COR-L47 (cell line): ENCODE data around the gene DNAJC24.
"Not testable (repeated sequence)": the region's sequence is repeated elsewhere in the genome, so short reads cannot be mapped to it uniquely, and the experiment has no call there.

Experiments
- DNase-seq: peaks from one replicate; lab custom pipeline; 2025; lab: John Stamatoyannopoulos, UW

The DNAJC24 gene

GRCh38 chr11:31369348-31370329 lies at the start of gene DNAJC24, which contains the start of gene DCDC1:
DNAJC24 (plus strand) TSS chr11:31369860; CDS start chr11:31370749, 889 bp downstream.
DCDC1 (minus strand) TSS chr11:31369739; CDS start chr11:31328280, 41,459 bp downstream.
- peak; percentile 96 for DNase-seq

- DNase-seq, result not testable (repeated sequence)
Observed at GRCh38 chr11:31321494-31321893, 48.2 kb upstream of the DNAJC24 start.

- no peak for DNase-seq
Observed at GRCh38 chr11:31323145-31323544, 46.5 kb upstream of the DNAJC24 start.

GRCh38 chr11:31325160-31325559 lies 44.5 kb upstream of the DNAJC24 start:
- DNase-seq, result no peak

- DNase-seq, result no peak
Observed at GRCh38 chr11:31326470-31327148, 43.1 kb upstream of the DNAJC24 start.

- DNase-seq, result no peak
Observed at GRCh38 chr11:31327417-31327816, 42.2 kb upstream of the DNAJC24 start.

- no peak for DNase-seq
Observed at GRCh38 chr11:31328697-31329096, 41.0 kb upstream of the DNAJC24 start.

GRCh38 chr11:31337806-31338205 lies 31.9 kb upstream of the DNAJC24 start:
- DNase-seq, result no peak

- peak; percentile 17 for DNase-seq
Observed at GRCh38 chr11:31340903-31341572, 28.6 kb upstream of the DNAJC24 start.

GRCh38 chr11:31351168-31351567 lies 18.5 kb upstream of the DNAJC24 start:
- no peak for DNase-seq

- DNase-seq, result no peak
Observed at GRCh38 chr11:31355131-31355530, 14.5 kb upstream of the DNAJC24 start.

GRCh38 chr11:31355817-31356216 lies 13.8 kb upstream of the DNAJC24 start:
- no peak for DNase-seq

- no peak for DNase-seq
Observed at GRCh38 chr11:31361743-31362142, 7.9 kb upstream of the DNAJC24 start.

GRCh38 chr11:31366795-31367194 lies 2.9 kb upstream of the DNAJC24 start:
- DNase-seq, result no peak

- no peak for DNase-seq
Observed at GRCh38 chr11:31375879-31376278, 6.2 kb downstream of the DNAJC24 start.

- no peak for DNase-seq
Observed at GRCh38 chr11:31383116-31383515, 13.5 kb downstream of the DNAJC24 start.

GRCh38 chr11:31387379-31387778 lies 17.7 kb downstream of the DNAJC24 start:
- no peak for DNase-seq

- DNase-seq, result peak; percentile 59
Observed at GRCh38 chr11:31397239-31397834, 27.7 kb downstream of the DNAJC24 start.

- no peak for DNase-seq
Observed at GRCh38 chr11:31404614-31405013, 35.0 kb downstream of the DNAJC24 start.

- DNase-seq, result no peak
Observed at GRCh38 chr11:31408201-31408600, 38.5 kb downstream of the DNAJC24 start.

- DNase-seq, result no peak
Observed at GRCh38 chr11:31412946-31413345, 43.3 kb downstream of the DNAJC24 start.

- DNase-seq, result no peak
Observed at GRCh38 chr11:31414338-31414737, 44.7 kb downstream of the DNAJC24 start.
